DND-41 (cell line): Measurements from ENCODE around the gene METTL2A.
A peak's percentile ranks its signal among the peaks of the same experiment; 100 is the strongest.
"Not testable (repeated sequence)": the region's sequence is repeated elsewhere in the genome, so short reads cannot be mapped to it uniquely, and the experiment has no call there.

Source experiments
- ATAC-seq: fragments of 200-7000 bp; cut with Tn5 transposase; 3 replicates; pipeline ENCODE4 v1.9.1; 2021; ENCODE audit warnings: low read depth; ENCODE audit not compliant: insufficient read depth
- DNase-seq: peaks from one replicate; pipeline ENCODE4 v3.0.0-alpha.2; 2020
- H2AFZ ChIP-seq: 2 replicates; pipeline ENCODE4 v1.6.0; 2012; ENCODE audit warnings: low read depth, low read length
- H3K27ac ChIP-seq: 2 replicates; pipeline ENCODE4 v1.5.1; 2012; ENCODE audit warnings: low read length, inconsistent platforms
- H3K27me3 ChIP-seq: fragments of 200-600 bp; sonication (generic); 2 replicates; pipeline ENCODE4 v1.6.0; 2012; ENCODE audit warnings: low read length, mild to moderate bottlenecking, inconsistent platforms; ENCODE audit not compliant: insufficient read depth, poor library complexity
- H3K36me3 ChIP-seq: 2 replicates; pipeline ENCODE4 v1.5.1; 2012; ENCODE audit warnings: low read length, inconsistent platforms; ENCODE audit not compliant: insufficient read depth
- H3K4me1 ChIP-seq: 2 replicates; pipeline ENCODE4 v1.5.1; 2012; ENCODE audit warnings: mild to moderate bottlenecking, low read length; ENCODE audit not compliant: insufficient read depth
- H3K4me2 ChIP-seq: 2 replicates; pipeline ENCODE4 v1.6.0; 2012; ENCODE audit warnings: mild to moderate bottlenecking, moderate library complexity, low read length, inconsistent platforms; ENCODE audit not compliant: insufficient read depth
- H3K4me3 ChIP-seq, 2 experiments: fragments of 200-600 bp in 1 of 2; shearing (Covaris generic) in 1 of 2; 2 replicates each; pipeline ENCODE4 v1.5.1; 2012 to 2016; ENCODE audit warnings: inconsistent platforms in 2 of 2, low read length in 2 of 2, mild to moderate bottlenecking in 2 of 2, low read depth in 1 of 2, moderate library complexity in 1 of 2
- H3K79me2 ChIP-seq: 2 replicates; pipeline ENCODE4 v1.6.0; 2012; ENCODE audit warnings: low read length, inconsistent platforms; ENCODE audit not compliant: insufficient read depth
- H3K9ac ChIP-seq: 2 replicates; pipeline ENCODE4 v1.6.0; 2012; ENCODE audit warnings: low read depth, mild to moderate bottlenecking, inconsistent platforms, low read length, moderate library complexity
- H3K9me3 ChIP-seq: 2 replicates; pipeline ENCODE4 v1.5.1; 2012; ENCODE audit warnings: low read length, moderate library complexity, mild to moderate bottlenecking, inconsistent platforms; ENCODE audit not compliant: insufficient read depth, severe bottlenecking
- H4K20me1 ChIP-seq: 2 replicates; pipeline ENCODE4 v1.6.0; 2012; ENCODE audit warnings: low read length; ENCODE audit not compliant: insufficient read depth
- CTCF ChIP-seq: IDR thresholded peaks from 2 replicates; pipeline ENCODE4 v1.5.1; 2012; ENCODE audit warnings: borderline replicate concordance, low read length, moderate library complexity, mild to moderate bottlenecking; ENCODE audit not compliant: poor library complexity, severe bottlenecking; ENCODE audit errors: extremely low read depth
- EZH2 ChIP-seq: IDR thresholded peaks from 3 replicates; pipeline ENCODE4 v1.6.1; 2012; ENCODE audit warnings: borderline replicate concordance, low read depth, mild to moderate bottlenecking, moderate library complexity, low read length, inconsistent platforms; ENCODE audit not compliant: severe bottlenecking

METTL2A gene

GRCh38 chr17:62477111-62477510, 53.4 kb downstream of the METTL2A start:
- not testable (repeated sequence) for H4K20me1 ChIP-seq, DNase-seq, H3K36me3 ChIP-seq, H3K9me3 ChIP-seq, H2AFZ ChIP-seq, H3K27ac ChIP-seq, H3K27me3 ChIP-seq, ATAC-seq
- Histone ChIP-seq H3K4me2 (peak overlapping the region; percentile 72), H3K79me2 (peaks cover 48% of the 10 kb centered on the region), H3K4me3 (peak overlapping the region in 1 of 2 experiments; percentile 69; a peak in 3 of 4 replicates), H3K4me1 (peaks cover 24% of the 10 kb centered on the region), H3K9ac (peak overlapping the region; percentile 81)

GRCh38 chr17:62477718-62478408, 54.2 kb downstream of the METTL2A start:
- not testable (repeated sequence) for H4K20me1 ChIP-seq, H3K9me3 ChIP-seq, H3K27me3 ChIP-seq
- H3K4me2 ChIP-seq, result peak overlapping the region; percentile 72
- H3K4me3 ChIP-seq, result peak overlapping the region; percentile 58 to 69; a peak in 3 of 4 replicates
- H3K4me1 ChIP-seq, result peaks cover 26% of the 10 kb centered on the region
- H3K36me3 ChIP-seq, result peaks cover 13% of the 10 kb centered on the region
- DNase-seq, result peak; percentile 51
- ATAC-seq, result peak; percentile 34
- peak overlapping the region; percentile 61 for H3K27ac ChIP-seq
- H3K79me2 ChIP-seq, result peaks cover 55% of the 10 kb centered on the region
- H2AFZ ChIP-seq, result peak overlapping the region; percentile 64
- H3K9ac ChIP-seq, result peak overlapping the region; percentile 81
- peak; percentile 3 for TF ChIP-seq CTCF

GRCh38 chr17:62478424-62478879, 54.8 kb downstream of the METTL2A start, which contains the start of gene TLK2:
Gene TLK2 (plus strand): TSS chr17:62478825. CDS start chr17:62481126, 2,301 bp downstream.
- ATAC-seq (peak; percentile 86), DNase-seq (peak; percentile 84)
- Histone ChIP-seq H3K4me2 (peak within 1 kb of the TSS; percentile 72), H3K4me3 (peak within 1 kb of the TSS; percentile 58 to 69; a peak in 3 of 4 replicates), H3K27me3 (no peaks in the 10 kb centered on the region), H3K27ac (peak within 1 kb of the TSS; percentile 78), H3K9ac (peak within 1 kb of the TSS; percentile 81), H3K79me2 (peaks cover 61% of the 10 kb centered on the region), H3K36me3 (peaks cover 16% of the 10 kb centered on the region), H3K9me3 (no peaks in the 10 kb centered on the region), H3K4me1 (peaks cover 28% of the 10 kb centered on the region), H4K20me1 (peaks cover 8% of the 10 kb centered on the region; the same call in 1 of the 2 replicates), H2AFZ (peak within 1 kb of the TSS; percentile 64)
- TF ChIP-seq CTCF (no peak), EZH2 (no peak)

GRCh38 chr17:62478880-62479638, 55.4 kb downstream of the METTL2A start:
- not testable (repeated sequence) for H3K27me3 ChIP-seq, H3K9me3 ChIP-seq, H4K20me1 ChIP-seq
- H3K27ac ChIP-seq, result peak overlapping the region; percentile 78
- peaks cover 67% of the 10 kb centered on the region for H3K79me2 ChIP-seq
- H3K4me3 ChIP-seq, result peak overlapping the region; percentile 55 to 64; a peak in 3 of 4 replicates
- ATAC-seq, result peak; percentile 35
- H3K4me2 ChIP-seq, result peak overlapping the region; percentile 69
- H3K4me1 ChIP-seq, result peaks cover 28% of the 10 kb centered on the region
- H3K36me3 ChIP-seq, result peaks cover 20% of the 10 kb centered on the region
- peak; percentile 43 for DNase-seq
- H3K9ac ChIP-seq, result peak overlapping the region; percentile 77
- peak overlapping the region; percentile 43; the same call in 1 of the 2 replicates for H2AFZ ChIP-seq

GRCh38 chr17:62479639-62480258, 56.1 kb downstream of the METTL2A start:
- H4K20me1 ChIP-seq, H3K27me3 ChIP-seq, H3K9me3 ChIP-seq: not testable (repeated sequence)
- DNase-seq (peak; percentile 34), ATAC-seq (0 out of 3 replicates have a peak, but pooled peaks have one; percentile 2)
- peak overlapping the region; percentile 78 for H3K27ac ChIP-seq
- H3K4me2 ChIP-seq, result peak overlapping the region; percentile 69
- H3K36me3 ChIP-seq, result peaks cover 20% of the 10 kb centered on the region
- H3K4me1 ChIP-seq, result peaks cover 28% of the 10 kb centered on the region
- peak overlapping the region; percentile 51; the same call in 1 of the 2 replicates for H2AFZ ChIP-seq
- peak overlapping the region; percentile 77 for H3K9ac ChIP-seq
- H3K79me2 ChIP-seq, result peaks cover 72% of the 10 kb centered on the region
- H3K4me3 ChIP-seq, result peak overlapping the region; percentile 55 to 64

GRCh38 chr17:62482553-62482952, 58.9 kb downstream of the METTL2A start:
- H3K27ac ChIP-seq, ATAC-seq, H3K4me3 ChIP-seq, DNase-seq, H3K9me3 ChIP-seq, H2AFZ ChIP-seq, H3K27me3 ChIP-seq, H3K4me2 ChIP-seq, H3K9ac ChIP-seq: not testable (repeated sequence)
- Histone ChIP-seq H3K36me3 (peaks cover 33% of the 10 kb centered on the region), H4K20me1 (peaks cover 20% of the 10 kb centered on the region; the same call in 1 of the 2 replicates), H3K4me1 (peaks cover 20% of the 10 kb centered on the region), H3K79me2 (peaks cover 90% of the 10 kb centered on the region)
